Aorta (tissue), 5 donors: ENCODE results near the gene ZNF451. TPM values are rescaled to one million over a fixed set of nuclear protein-coding genes. Genes with fewer than 3 reads are reported as not detected.

Experiments
- ATAC-seq: fragments of 200-7000 bp; cut with Tn5 transposase; one replicate; pipeline ENCODE4 v1.9.1; 2022; ENCODE audit warnings: moderate library complexity; ENCODE audit not compliant: low FRiP score
- DNase-seq, 2 donors: peaks; one replicate each; pipeline ENCODE4 v3.0.0-alpha.2; 2020
- H3K27ac ChIP-seq, 2 donors: one replicate each; pipeline ENCODE4 v1.5.1; 2013; ENCODE audit warnings: low read length in 2 of 2, mild to moderate bottlenecking in 2 of 2, moderate library complexity in 2 of 2, control low read depth in 1 of 2, inconsistent platforms in 1 of 2, low read depth in 1 of 2
- H3K27me3 ChIP-seq, 2 donors: one replicate each; pipeline ENCODE4 v1.6.1; 2013; ENCODE audit warnings: control low read depth in 1 of 2, low read length in 1 of 2, mild to moderate bottlenecking in 1 of 2, moderate library complexity in 1 of 2; ENCODE audit not compliant: insufficient read depth in 2 of 2, control insufficient read depth in 1 of 2
- H3K36me3 ChIP-seq, 2 donors: one replicate each; pipeline ENCODE4 v1.6.1; 2013; ENCODE audit warnings: control low read depth in 1 of 2, low read length in 1 of 2, mild to moderate bottlenecking in 1 of 2; ENCODE audit not compliant: insufficient read depth in 2 of 2, control insufficient read depth in 1 of 2
- H3K4me1 ChIP-seq, 2 donors: one replicate each; pipeline ENCODE4 v1.6.1; 2013; ENCODE audit warnings: low read length in 2 of 2, control low read depth in 1 of 2, mild to moderate bottlenecking in 1 of 2, moderate library complexity in 1 of 2; ENCODE audit not compliant: insufficient read depth in 2 of 2, control insufficient read depth in 1 of 2
- H3K4me3 ChIP-seq, 2 donors: one replicate each; pipeline ENCODE4 v1.5.1; 2013; ENCODE audit warnings: low read length in 2 of 2, control low read depth in 1 of 2, mild to moderate bottlenecking in 1 of 2
- H3K9me3 ChIP-seq: one replicate; pipeline ENCODE4 v1.6.1; 2013; ENCODE audit warnings: mild to moderate bottlenecking, low read length; ENCODE audit not compliant: control insufficient read depth
- WGBS, 2 donors: extraction: QIAGEN DNeasy Blood & Tissue Kit; methylation state at CpG; one replicate each; pipeline ENCODE4 v1.1.7; 2013; 5-methylcytosine and 5-hydroxymethylcytosine counted together
- intact Hi-C, 2 donors: fragments of 100-400 bp; cut with DNase I; formaldehyde crosslinking; loops; one replicate each; pipeline versions ENCODE4 v1.14.2 to v1.15.0; 2022
- polyA plus RNA-seq, 2 donors: library from polyadenylated mRNA; stranded (reverse); fragments of 200-250 nt; gene quantifications; one replicate each; pipeline ENCODE4 v1.2.3, GENCODE V29; 2013
- total RNA-seq, 2 donors: library from RNA; stranded (reverse); fragmentation: NEBNext Ultra II Directional; extraction: Animal tissue kit (Norgen Biotek cat#: 25700); gene quantifications; one replicate each; pipeline ENCODE4 v1.2.1, GENCODE V29; 2021
- donor health status: healthy with polysubstance abuse.
- donor health status: Bipolar disorder and iron deficiency.
- donor health status: DM: no; HTN: no; CAD: no.
- donor health status: DM: no; HTN: no; CAD: no.
- donor health status: DM: yes; HTN: yes; CAD: no.

The ZNF451 gene
- total and polyA plus RNA-seq, 4 donors, result 6.3 to 66.2 (median 38.9) TPM

DNA sequence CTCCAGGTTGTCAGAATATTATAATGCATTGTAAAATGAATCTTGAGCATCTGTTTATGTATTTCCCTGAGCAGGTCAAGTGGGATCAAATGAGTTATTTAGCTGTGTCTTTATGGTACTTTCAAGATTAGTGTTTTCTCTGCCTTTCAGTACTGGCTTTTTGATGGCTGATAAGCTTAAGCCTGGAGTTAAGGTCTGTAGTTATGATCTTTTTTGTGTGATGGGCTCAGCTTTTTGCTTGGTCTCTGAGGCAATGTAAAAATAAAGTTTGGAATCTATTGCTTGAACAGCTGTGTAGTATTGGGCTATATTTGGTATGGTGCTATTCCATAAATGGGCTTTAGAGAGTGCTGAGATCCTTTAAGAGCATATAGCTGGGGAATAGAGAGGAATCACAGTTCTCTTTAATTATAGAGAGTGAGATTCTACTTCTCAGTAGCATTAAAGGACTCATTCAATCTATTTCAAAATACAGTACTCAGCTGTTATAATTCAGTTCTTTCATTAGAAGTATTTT lies 40.7 kb downstream of the ZNF451 start:
- Histone ChIP-seq H3K27ac (no peak overlapping the region), H3K9me3 (no peaks in the 10 kb centered on the region), H3K4me3 (no peak overlapping the region), H3K4me1 (peaks cover 2 to 6% of the 10 kb centered on the region in 2 donors), H3K36me3 (peaks cover 0 to 2% of the 10 kb centered on the region in 2 donors), H3K27me3 (no peaks in the 10 kb centered on the region)
- no peak for ATAC-seq
- intact Hi-C loops, result no loop called here
- DNase-seq, result no peak

DNA sequence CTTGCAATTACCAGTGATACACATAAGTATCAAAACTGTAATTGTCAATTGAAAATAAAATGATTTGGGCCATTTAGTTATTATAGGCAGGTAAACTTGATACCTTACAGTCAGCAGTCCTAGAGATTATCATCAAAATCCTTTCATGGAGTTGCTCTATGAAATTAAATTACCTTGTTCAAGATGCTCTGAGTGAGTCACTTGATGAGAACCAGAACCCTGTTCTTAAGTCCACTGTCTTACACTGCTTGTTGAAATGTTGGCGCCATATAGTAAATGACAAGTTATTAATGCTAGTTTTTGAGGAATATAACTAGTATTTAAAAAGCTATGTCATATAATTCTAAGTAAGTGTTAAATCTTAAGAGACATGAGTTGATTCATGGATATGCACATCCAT lies 45.0 kb downstream of the ZNF451 start:
- no peak for DNase-seq
- Histone ChIP-seq H3K36me3 (peaks cover 0 to 2% of the 10 kb centered on the region in 2 donors), H3K4me3 (no peak overlapping the region), H3K27me3 (no peaks in the 10 kb centered on the region), H3K27ac (no peak overlapping the region), H3K4me1 (peaks cover 2 to 6% of the 10 kb centered on the region in 2 donors), H3K9me3 (no peaks in the 10 kb centered on the region)
- intact Hi-C loops, result no loop called here
- no peak for ATAC-seq
- 97 to 98% methylated on average over 1 of the region's 1 CpG for WGBS, 2 donors

DNA sequence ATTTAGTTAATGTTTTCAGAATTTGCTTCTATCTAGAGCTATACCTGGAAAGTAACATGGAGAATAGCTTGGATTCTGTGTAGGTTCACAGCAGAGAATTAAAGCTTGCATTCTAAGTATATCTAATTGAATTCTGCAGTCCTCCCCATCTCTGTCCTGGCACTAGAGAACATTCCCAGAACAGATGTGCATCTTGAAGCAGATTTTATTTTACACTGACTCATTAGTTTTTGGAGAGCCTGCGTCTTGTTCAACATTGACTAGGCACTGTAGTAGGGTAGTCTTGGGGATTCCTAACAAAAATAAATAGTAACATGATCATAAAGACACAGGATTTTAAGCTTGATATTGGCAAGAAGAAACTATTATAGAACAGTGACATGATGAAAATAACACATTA lies 45.9 kb downstream of the ZNF451 start:
- no peaks in the 10 kb centered on the region for H3K4me1 ChIP-seq
- H3K27ac ChIP-seq, result no peak overlapping the region
- 83 to 84% methylated on average over 1 of the region's 1 CpG for WGBS, 2 donors
- no peaks in the 10 kb centered on the region for H3K9me3 ChIP-seq
- no peaks in the 10 kb centered on the region for H3K27me3 ChIP-seq
- no peak for DNase-seq
- no peak for ATAC-seq
- H3K4me3 ChIP-seq, result no peak overlapping the region
- intact Hi-C loops, result no loop called here
- peaks cover 0 to 2% of the 10 kb centered on the region in 2 donors for H3K36me3 ChIP-seq

DNA sequence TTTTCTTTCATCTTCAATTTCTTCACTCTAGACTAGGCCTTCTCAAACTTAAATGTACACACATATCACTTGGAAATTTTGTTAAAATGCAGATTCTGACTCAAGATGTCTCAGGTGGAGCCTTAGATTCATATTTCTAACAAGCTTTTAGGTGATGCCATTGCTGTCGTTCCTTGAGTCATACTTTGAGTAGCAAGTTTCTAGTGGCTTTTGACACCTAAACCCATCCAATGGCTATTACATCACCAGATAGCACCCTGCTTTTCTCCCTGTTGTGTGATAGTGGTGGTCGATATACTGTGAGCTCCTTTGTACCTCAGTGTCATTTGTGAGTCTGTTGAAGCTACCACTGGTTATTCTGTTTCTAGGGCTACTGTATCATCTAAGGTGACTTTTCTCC lies 47.4 kb downstream of the ZNF451 start:
- Histone ChIP-seq H3K4me1 (no peaks in the 10 kb centered on the region), H3K36me3 (peaks cover 0 to 2% of the 10 kb centered on the region in 2 donors), H3K4me3 (no peak overlapping the region), H3K27ac (no peak overlapping the region), H3K27me3 (no peaks in the 10 kb centered on the region), H3K9me3 (no peaks in the 10 kb centered on the region)
- intact Hi-C loops, result no loop called here
- no peak for ATAC-seq
- no peak for DNase-seq
- 93 to 96% methylated on average over 2 of the region's 2 CpGs for WGBS, 2 donors

DNA sequence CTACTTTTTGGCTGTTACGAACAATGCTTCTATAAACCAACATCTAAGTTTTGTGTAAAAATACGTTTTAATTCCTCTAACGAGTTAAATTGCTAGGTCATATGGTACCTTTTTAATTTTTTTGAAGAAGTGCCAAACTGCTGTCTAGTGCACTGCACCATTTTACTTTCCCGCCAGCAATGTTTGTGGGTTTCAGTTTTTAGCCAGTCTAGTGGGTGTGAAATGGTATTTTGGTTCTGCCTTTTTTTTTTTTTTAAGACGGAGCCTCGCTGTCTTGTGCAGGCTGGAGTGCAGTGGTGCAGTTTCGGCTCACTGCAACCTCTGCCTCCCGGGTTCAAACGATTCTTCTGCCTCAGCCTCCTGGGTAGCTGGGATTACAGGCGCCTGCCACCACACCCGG lies 48.0 kb downstream of the ZNF451 start:
- no peaks in the 10 kb centered on the region for H3K4me1 ChIP-seq
- H3K9me3 ChIP-seq, result no peaks in the 10 kb centered on the region
- DNase-seq, result no peak
- H3K4me3 ChIP-seq, result no peak overlapping the region
- no peaks in the 10 kb centered on the region for H3K27me3 ChIP-seq
- no peak overlapping the region for H3K27ac ChIP-seq
- H3K36me3 ChIP-seq, result peaks cover 0 to 2% of the 10 kb centered on the region in 2 donors
- no peak for ATAC-seq
- 96% methylated on average over 11 of the region's 11 CpGs for WGBS, 2 donors
- intact Hi-C loops, result no loop called here

DNA sequence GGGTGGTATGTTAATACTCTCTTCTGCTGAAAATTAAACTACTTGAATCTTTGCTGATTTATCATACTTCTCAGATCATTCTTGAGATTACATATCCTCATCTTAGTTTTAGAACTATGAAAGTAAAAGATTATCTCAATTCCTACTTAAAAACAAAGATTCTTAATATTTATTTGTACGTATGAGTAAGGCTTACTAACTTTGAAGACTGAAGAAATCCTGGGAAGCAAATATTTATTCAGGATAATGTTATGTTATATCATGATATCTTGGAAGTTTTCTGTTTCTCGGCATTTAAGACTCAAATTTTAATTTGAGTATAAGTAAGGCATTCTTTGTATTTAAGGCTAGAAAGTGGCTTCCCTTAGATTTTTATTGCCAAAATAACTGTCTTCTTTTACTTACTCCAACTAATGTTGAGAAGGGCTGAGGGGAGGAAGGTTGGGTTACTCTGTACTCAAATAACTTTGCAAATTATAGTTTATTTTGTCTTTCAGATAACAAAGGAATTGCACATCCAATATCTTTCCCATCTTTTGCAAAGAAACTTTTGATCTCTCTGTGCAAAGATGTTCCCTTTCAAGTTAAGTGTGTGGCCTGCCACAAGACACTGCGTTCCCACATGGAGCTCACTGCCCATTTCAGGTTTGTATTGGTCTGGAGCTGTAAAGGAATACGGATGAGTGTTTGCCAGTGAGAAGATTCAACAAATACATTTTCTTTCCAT lies 51.6 kb downstream of the ZNF451 start:
- H3K27me3 ChIP-seq, result no peaks in the 10 kb centered on the region
- H3K4me3 ChIP-seq, result no peak overlapping the region
- no peaks in the 10 kb centered on the region for H3K4me1 ChIP-seq
- intact Hi-C loops, result no loop called here
- H3K36me3 ChIP-seq, result no peaks in the 10 kb centered on the region
- ATAC-seq (no peak), DNase-seq (no peak)
- H3K9me3 ChIP-seq, result no peaks in the 10 kb centered on the region
- 93 to 96% methylated on average over 4 of the region's 4 CpGs for WGBS, 2 donors
- H3K27ac ChIP-seq, result no peak overlapping the region

DNA sequence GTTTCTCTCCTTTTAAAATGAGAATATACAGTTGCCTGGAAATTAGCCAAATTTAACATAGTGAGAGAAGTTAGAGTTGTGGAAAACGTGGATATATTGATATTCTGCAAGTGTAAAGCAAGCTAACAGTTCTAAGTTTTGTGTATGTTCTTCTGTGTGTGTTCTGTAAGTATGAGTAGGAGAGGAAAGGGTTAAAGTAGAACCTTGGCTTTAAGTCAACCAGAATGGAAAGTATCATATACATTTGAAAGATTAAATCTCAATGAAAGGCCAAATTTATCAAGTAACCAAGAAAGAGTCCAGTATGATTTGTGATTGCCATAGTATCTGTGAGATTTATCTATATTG lies 52.2 kb downstream of the ZNF451 start:
- Histone ChIP-seq H3K36me3 (no peaks in the 10 kb centered on the region), H3K4me1 (no peaks in the 10 kb centered on the region), H3K9me3 (no peaks in the 10 kb centered on the region), H3K27me3 (no peaks in the 10 kb centered on the region), H3K27ac (no peak overlapping the region), H3K4me3 (no peak overlapping the region)
- no peak for ATAC-seq
- WGBS, 2 donors, result 54 to 70% methylated on average over 1 of the region's 1 CpG
- intact Hi-C loops, result no loop called here
- no peak for DNase-seq

DNA sequence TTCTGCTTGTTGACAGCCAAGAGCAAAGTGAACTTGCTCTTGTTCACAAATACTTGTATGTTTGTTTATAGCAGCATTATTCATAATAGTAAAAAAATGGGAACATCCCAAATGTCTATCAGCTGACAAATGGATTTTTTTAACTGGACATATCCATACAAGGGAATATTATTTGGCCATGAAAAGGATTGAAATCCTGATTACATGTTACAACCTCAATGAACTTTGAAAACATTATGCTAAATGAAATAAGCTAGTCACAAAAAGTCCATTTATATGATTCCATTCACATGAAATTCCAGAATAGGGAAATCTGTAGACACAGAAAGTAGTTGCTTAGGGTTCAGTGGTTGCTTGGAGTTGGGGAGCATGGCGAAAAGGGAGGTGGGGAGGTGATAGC lies 53.7 kb downstream of the ZNF451 start:
- Histone ChIP-seq H3K27me3 (no peaks in the 10 kb centered on the region), H3K36me3 (peaks cover 2 to 3% of the 10 kb centered on the region in 2 donors), H3K4me3 (no peak overlapping the region), H3K4me1 (no peaks in the 10 kb centered on the region), H3K27ac (no peak overlapping the region), H3K9me3 (no peaks in the 10 kb centered on the region)
- intact Hi-C loops, result no loop called here
- 94 to 95% methylated on average over 1 of the region's 1 CpG for WGBS, 2 donors
- DNase-seq, result no peak
- ATAC-seq, result no peak

DNA sequence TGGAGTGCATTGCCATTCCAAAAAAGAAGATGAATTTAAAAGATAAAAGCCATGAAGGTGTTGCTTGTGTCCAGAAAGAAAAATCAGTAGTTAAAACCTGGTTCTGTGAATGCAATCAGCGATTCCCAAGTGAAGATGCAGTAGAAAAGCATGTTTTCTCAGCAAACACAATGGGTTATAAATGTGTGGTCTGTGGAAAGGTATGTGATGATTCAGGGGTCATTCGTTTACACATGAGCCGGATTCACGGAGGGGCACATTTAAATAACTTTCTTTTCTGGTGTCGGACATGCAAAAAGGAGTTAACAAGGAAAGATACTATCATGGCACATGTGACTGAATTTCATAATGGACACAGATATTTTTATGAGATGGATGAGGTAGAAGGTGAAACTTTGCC lies 57.4 kb downstream of the ZNF451 start:
- DNase-seq (no peak), ATAC-seq (no peak)
- no peaks in the 10 kb centered on the region for H3K4me1 ChIP-seq
- intact Hi-C loops, result no loop called here
- H3K27ac ChIP-seq, result no peak overlapping the region
- H3K9me3 ChIP-seq, result no peaks in the 10 kb centered on the region
- peaks cover 2 to 3% of the 10 kb centered on the region in 2 donors for H3K36me3 ChIP-seq
- WGBS, 2 donors, result 70 to 77% methylated on average over 5 of the region's 5 CpGs
- no peak overlapping the region for H3K4me3 ChIP-seq
- H3K27me3 ChIP-seq, result no peaks in the 10 kb centered on the region
